Large intestine (tissue), 3 donors: ENCODE data around the gene VMO1. TPM values are rescaled to one million over a fixed set of nuclear protein-coding genes. Genes with fewer than 3 reads are reported as not detected.

Experiments
- DNase-seq, 2 donors: peaks; one replicate each; pipeline versions ENCODE4 v3.0.0 to v3.0.0-alpha.2; 2013
- H3K27ac ChIP-seq: one replicate; pipeline ENCODE4 v1.5.1; 2013; ENCODE audit warnings: low read length
- H3K27me3 ChIP-seq: 2 replicates; pipeline ENCODE4 v1.6.1; 2013; ENCODE audit warnings: low read length; ENCODE audit not compliant: control insufficient read depth, insufficient read depth
- H3K36me3 ChIP-seq: 2 replicates; pipeline ENCODE4 v1.6.1; 2013; ENCODE audit warnings: low read length; ENCODE audit not compliant: control insufficient read depth, insufficient read depth
- H3K4me1 ChIP-seq: one replicate; pipeline ENCODE4 v1.6.1; 2013; ENCODE audit warnings: low read length; ENCODE audit not compliant: control insufficient read depth, insufficient read depth
- H3K4me3 ChIP-seq: one replicate; pipeline ENCODE4 v1.5.1; 2013; ENCODE audit warnings: low read length
- H3K9me3 ChIP-seq: one replicate; pipeline ENCODE4 v1.6.1; 2013; ENCODE audit warnings: mild to moderate bottlenecking, low read depth, low read length, moderate library complexity; ENCODE audit not compliant: control insufficient read depth
- WGBS: methylation state at CpG from one replicate; pipeline ENCODE4 v1.1.5; 2013; ENCODE audit warnings: low lambda C conversion rate; ENCODE audit not compliant: insufficient coverage; 5-methylcytosine and 5-hydroxymethylcytosine counted together
- polyA plus RNA-seq: library from polyadenylated mRNA; unstranded; fragments of 120-200 nt; gene quantifications from one replicate; pipeline ENCODE4 v1.2.1, GENCODE V29; 2013

Gene VMO1
- polyA plus RNA-seq, 1 donor = 2.1 TPM

GRCh38 chr17:4816826-4817225, 30.7 kb upstream of the VMO1 start:
- no peak overlapping the region for H3K27ac ChIP-seq
- H3K4me1 ChIP-seq = no peaks in the 10 kb centered on the region
- no peaks in the 10 kb centered on the region for H3K9me3 ChIP-seq
- no CpG with 5 or more reads among the region's 13 CpGs for WGBS
- no peak for DNase-seq
- H3K27me3 ChIP-seq = no peaks in the 10 kb centered on the region
- peaks cover 29% of the 10 kb centered on the region for H3K36me3 ChIP-seq
- no peak overlapping the region for H3K4me3 ChIP-seq

GRCh38 chr17:4815043-4815675, 29.0 kb upstream of the VMO1 start:
- Histone ChIP-seq H3K4me1 (no peaks in the 10 kb centered on the region), H3K4me3 (no peak overlapping the region), H3K27me3 (no peaks in the 10 kb centered on the region), H3K9me3 (no peaks in the 10 kb centered on the region), H3K27ac (no peak overlapping the region), H3K36me3 (peaks cover 32% of the 10 kb centered on the region)
- no peak for DNase-seq
- 96% methylated on average over 4 of the region's 7 CpGs for WGBS

DNA sequence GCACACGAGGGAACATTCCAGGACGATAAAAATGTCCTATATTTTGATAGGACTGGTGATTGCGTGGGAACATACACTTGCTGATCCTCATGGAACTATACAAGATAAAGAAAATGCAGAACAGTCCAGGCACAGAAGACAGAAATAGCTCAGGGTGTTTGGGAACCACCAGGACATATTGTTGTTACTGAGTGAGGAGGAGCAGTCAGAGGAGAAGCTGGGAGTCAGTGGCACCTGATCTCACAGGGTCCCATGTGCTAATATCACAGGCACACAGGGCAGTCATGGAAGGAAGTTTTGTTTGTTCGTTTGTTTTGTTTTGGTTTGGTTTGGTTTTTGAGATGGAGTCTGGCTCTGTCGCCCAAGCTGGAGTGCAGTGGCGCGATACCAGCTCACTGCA, 26.5 kb upstream of the VMO1 start:
- H3K4me1 ChIP-seq = no peaks in the 10 kb centered on the region
- H3K4me3 ChIP-seq = no peak overlapping the region
- 85% methylated on average over 3 of the region's 7 CpGs for WGBS
- no peaks in the 10 kb centered on the region for H3K9me3 ChIP-seq
- no peak overlapping the region for H3K27ac ChIP-seq
- no peaks in the 10 kb centered on the region for H3K27me3 ChIP-seq
- H3K36me3 ChIP-seq = peaks cover 29% of the 10 kb centered on the region
- DNase-seq = no peak

DNA sequence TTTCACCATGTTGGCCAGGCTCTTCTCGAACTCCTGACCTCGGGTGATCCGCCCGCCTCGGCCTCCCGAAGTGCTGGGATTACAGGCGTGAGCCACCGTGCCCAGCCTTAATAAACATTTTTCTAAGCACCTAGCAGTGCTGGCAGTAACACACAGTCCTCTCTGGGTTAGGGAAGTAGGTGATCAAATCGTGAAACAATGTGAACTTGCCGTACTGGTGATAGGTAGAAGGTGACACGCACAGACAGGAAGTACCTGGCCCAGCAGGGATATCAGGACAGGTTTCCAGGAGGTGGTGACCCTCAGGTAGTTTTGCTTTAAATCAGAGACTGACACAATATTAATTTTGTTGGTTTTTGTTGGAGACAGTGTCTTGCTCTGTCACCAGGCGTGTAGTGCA, 25.3 kb upstream of the VMO1 start:
- no peak for DNase-seq
- no peak overlapping the region for H3K27ac ChIP-seq
- no peaks in the 10 kb centered on the region for H3K9me3 ChIP-seq
- whole genome bisulfite sequencing = no CpG with 5 or more reads among the region's 12 CpGs
- no peaks in the 10 kb centered on the region for H3K4me1 ChIP-seq
- H3K27me3 ChIP-seq = no peaks in the 10 kb centered on the region
- H3K4me3 ChIP-seq = no peak overlapping the region
- H3K36me3 ChIP-seq = peaks cover 22% of the 10 kb centered on the region

DNA sequence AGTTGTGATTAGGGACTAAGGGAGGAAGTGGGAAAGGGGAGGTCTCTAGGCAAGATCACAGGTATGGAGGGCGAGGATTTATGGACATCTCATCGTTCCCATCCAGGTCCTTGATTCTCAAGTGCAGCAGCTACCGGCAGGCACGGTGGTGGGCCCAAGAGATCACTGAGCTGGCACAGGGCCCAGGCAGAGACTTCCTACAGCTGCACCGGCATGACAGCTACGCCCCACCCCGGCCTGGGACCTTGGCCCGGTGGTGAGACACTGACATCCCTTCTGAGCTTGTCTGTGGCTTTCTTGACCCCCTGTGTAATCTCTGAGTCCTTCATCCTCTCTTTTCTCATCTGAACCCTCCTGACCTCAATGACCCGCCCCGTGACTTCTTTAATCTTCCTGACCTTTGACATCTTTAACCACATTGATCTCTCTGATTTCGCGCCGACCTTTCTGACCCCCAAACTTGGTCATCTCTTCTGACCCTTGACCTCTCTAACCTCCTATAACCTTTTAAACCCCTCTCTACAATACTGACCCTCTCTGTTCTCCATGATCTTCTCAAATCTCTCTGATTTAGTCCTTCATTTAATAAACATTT, 24.6 kb upstream of the VMO1 start:
- no peaks in the 10 kb centered on the region for H3K9me3 ChIP-seq
- H3K36me3 ChIP-seq = peaks cover 20% of the 10 kb centered on the region
- no peak overlapping the region for H3K4me3 ChIP-seq
- no peaks in the 10 kb centered on the region for H3K27me3 ChIP-seq
- no peak for DNase-seq
- no peak overlapping the region for H3K27ac ChIP-seq
- WGBS = 85% methylated on average over 7 of the region's 13 CpGs
- no peaks in the 10 kb centered on the region for H3K4me1 ChIP-seq

- Histone ChIP-seq H3K4me1 (no peaks in the 10 kb centered on the region), H3K4me3 (no peak overlapping the region), H3K27me3 (no peaks in the 10 kb centered on the region), H3K36me3 (peaks cover 9% of the 10 kb centered on the region), H3K27ac (no peak overlapping the region), H3K9me3 (no peaks in the 10 kb centered on the region)
- WGBS = no CpG with 5 or more reads among the region's 6 CpGs
- DNase-seq = no peak
Measured at GRCh38 chr17:4808378-4808767, 22.2 kb upstream of the VMO1 start.

GRCh38 chr17:4807605-4808377, 21.6 kb upstream of the VMO1 start:
- Histone ChIP-seq H3K27ac (no peak overlapping the region), H3K9me3 (no peaks in the 10 kb centered on the region), H3K4me3 (peak overlapping the region; percentile 71), H3K27me3 (no peaks in the 10 kb centered on the region), H3K4me1 (no peaks in the 10 kb centered on the region), H3K36me3 (peaks cover 9% of the 10 kb centered on the region)
- no peak for DNase-seq
- WGBS = no CpG with 5 or more reads among the region's 32 CpGs

- no CpG with 5 or more reads among the region's 106 CpGs for WGBS
- no peak within 1 kb of the TSS for H3K27ac ChIP-seq
- H3K9me3 ChIP-seq = no peaks in the 10 kb centered on the region
- no peaks in the 10 kb centered on the region for H3K4me1 ChIP-seq
- H3K27me3 ChIP-seq = no peaks in the 10 kb centered on the region
- peak; percentile 74 to 90 for DNase-seq
- H3K36me3 ChIP-seq = peaks cover 9% of the 10 kb centered on the region
- peak within 1 kb of the TSS; percentile 71 for H3K4me3 ChIP-seq
Measured at GRCh38 chr17:4806777-4807604, 20.8 kb upstream of the VMO1 start, which contains the start of gene PLD2. PLD2 (plus strand) TSS chr17:4807152; CDS start chr17:4807773, 621 bp downstream.

DNA sequence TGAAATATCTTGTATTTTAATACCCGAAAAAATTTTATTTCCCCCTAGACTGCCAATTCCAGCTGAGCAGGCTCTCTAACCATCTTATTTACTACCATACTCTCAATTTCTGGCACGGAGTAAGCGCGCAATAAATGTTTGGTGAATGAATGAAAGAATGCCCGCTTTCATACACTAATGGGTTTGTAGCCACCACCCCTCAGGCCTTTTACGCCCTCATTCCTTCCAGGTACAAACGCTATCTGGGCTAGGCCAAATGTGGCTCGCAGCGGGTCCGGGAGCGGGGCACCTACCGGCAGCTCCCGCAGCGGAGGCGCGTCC, 20.3 kb upstream of the VMO1 start:
- Histone ChIP-seq H3K27ac (no peak overlapping the region), H3K4me1 (no peaks in the 10 kb centered on the region)
- no peak for DNase-seq

GRCh38 chr17:4802228-4802627, 16.1 kb upstream of the VMO1 start, which contains the start of gene C17orf114:
C17orf114 (minus strand) TSS chr17:4802328.
- no peak within 1 kb of the TSS for H3K27ac ChIP-seq
- no peaks in the 10 kb centered on the region for H3K4me1 ChIP-seq
- WGBS = no CpG with 5 or more reads among the region's 9 CpGs
- H3K9me3 ChIP-seq = no peaks in the 10 kb centered on the region
- H3K36me3 ChIP-seq = peaks cover 19% of the 10 kb centered on the region
- no peaks in the 10 kb centered on the region for H3K27me3 ChIP-seq
- DNase-seq = no peak
- H3K4me3 ChIP-seq = no peak within 1 kb of the TSS

More for the DNA sequence above, 20.3 kb upstream of the VMO1 start:
- WGBS = 0% methylated on average over 1 of the region's 16 CpGs
- Histone ChIP-seq H3K9me3 (no peaks in the 10 kb centered on the region), H3K27me3 (no peaks in the 10 kb centered on the region), H3K36me3 (peaks cover 9% of the 10 kb centered on the region), H3K4me3 (peak overlapping the region; percentile 57)
